Body of pancreas (tissue), 4 donors: Measurements from ENCODE around the gene LAMA5.

Experiments used
- CTCF ChIP-seq, 7 experiments: fragments of 450-650 bp in 4 of 7; fragments of 200-600 bp in 3 of 7; sonication (generic) in 3 of 7; IDR thresholded peaks; one replicate each; pipeline ENCODE4 v1.5.1; 2016 to 2019; ENCODE audit warnings: antibody characterized with exemption in 7 of 7
- POLR2A ChIP-seq, 3 donors: fragments of 450-650 bp; IDR thresholded peaks; one replicate each; pipeline ENCODE4 v1.6.1; 2016; ENCODE audit warnings: antibody characterized with exemption in 3 of 3, mild to moderate bottlenecking in 2 of 3

GRCh38 chr20:62291251-62292066, 75.7 kb downstream of the LAMA5 start:
- TF ChIP-seq POLR2A (IDR thresholded peaks at IDR 0.05) (no peak), CTCF (IDR thresholded peaks at IDR 0.05) (no peak)
